HUDEP-2 (cell line): ENCODE measurements around the gene PA2G4.
"Not testable (repeated sequence)": the region's sequence is repeated elsewhere in the genome, so short reads cannot be mapped to it uniquely, and the experiment has no call there.

ENCODE experiments used
- DNase-seq, 76 experiments: peaks; one replicate each; lab custom pipeline; 2025; ENCODE audit not compliant: unreplicated experiment in 76 of 76; lab: John Stamatoyannopoulos, UW

The PA2G4 gene

DNA sequence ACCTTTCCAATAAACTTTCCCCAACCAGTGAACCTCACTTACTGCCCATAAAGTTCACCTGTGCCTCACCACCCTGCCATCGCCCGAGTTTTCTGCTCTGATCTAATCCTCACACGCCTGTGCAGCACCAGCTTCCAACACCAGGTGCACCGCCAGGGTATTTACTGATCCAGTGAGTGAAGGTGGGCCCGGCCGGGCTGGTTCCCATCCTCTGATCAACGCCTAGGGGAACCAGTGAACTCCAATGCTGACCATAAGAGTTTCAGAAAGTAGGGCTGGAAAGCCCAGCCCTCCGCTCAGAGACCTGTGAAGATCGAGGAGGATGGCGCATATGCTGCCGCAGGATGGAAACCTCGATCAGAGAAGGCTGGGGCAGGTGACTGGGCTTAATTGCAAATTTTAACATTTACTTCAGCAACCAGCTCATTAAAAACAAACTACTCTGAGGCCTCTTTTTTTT, 47.3 kb downstream of the PA2G4 start:
- peak in 63 of 76 experiments; percentile 10 to 73 (median 46) for DNase-seq

DNA sequence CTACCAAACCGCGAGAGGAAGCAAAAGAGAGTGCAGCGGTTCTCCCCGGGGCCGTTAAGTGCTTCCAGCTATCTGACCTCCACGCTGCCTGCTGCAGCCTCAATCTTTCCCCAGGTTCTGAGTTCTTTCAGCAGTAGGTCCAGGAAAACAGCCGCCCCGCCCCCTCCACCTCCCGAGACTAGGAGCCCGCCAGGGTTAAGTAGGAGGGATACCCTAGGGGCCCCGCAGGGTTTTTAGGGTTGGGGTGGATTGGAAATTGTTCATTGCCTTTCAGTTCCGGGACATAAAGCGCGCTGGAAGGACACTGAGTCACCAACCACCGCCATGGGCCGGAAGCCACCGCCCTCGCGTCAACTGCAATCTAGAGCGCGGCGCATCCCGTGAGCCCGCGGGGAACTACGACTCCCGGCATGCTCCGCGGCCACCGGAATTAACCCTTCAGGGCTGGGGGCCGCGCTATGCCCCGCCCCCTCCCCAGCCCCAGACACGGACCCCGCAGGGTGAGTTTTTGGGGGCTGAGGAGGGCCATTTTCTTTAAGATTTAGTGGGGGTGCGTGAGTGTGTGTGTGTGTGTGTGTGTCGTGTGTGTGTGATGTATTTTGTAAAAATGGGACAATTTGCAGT, 47.9 kb downstream of the PA2G4 start, which contains the start of gene MYL6B:
Gene MYL6B, plus strand, starts transcription at position 456 of the 624 bp plus-strand sequence. CDS start 1,332 bp downstream, outside the sequence.
- peak in 73 of 76 experiments; percentile 42 to 91 (median 84) for DNase-seq

DNA sequence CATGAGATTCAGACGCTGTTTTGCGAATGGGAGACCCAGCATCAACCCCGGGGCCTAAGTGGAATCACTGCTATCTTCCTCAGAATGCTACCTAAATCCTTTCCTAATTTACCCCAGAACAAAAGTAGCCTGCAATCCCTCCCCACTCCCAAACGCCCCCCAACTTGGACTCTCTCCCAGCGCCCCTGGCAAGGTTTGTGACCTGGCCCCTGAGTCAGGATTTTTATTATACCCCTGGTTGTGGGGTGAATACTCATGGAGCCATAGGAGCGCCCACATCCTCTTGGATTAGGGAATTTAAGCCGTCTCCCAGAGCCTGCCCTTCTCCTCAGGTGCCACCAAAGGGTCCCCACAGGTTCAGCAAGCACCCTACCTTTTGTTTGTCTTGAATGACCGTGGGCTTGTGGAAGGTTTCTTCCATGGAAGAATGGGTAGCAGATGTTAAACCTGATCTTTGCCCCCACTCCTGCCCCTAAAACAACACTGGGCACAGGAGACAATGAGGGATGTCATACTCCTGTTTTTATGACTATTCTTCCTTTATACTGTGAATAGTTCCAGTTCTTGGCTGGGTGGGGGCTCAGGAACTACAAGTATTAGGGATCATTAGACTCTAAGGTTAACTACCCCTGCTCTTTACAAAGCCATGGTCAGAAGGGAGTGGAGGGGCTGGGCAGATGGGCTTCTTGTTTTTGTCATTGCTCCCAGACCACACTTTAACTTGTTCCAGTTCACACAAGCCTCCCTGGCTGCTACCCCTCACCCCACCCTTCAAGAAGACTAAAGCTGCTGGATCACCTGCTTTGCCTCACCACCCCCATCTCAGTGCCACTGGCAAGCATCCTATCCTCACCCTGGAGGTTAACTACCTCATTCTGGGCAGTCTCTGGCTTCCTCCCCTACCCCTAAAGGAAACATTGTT, 48.7 kb downstream of the PA2G4 start:
- DNase-seq = peak in 8 of 76 experiments; percentile 9 to 44 (median 18)

DNA sequence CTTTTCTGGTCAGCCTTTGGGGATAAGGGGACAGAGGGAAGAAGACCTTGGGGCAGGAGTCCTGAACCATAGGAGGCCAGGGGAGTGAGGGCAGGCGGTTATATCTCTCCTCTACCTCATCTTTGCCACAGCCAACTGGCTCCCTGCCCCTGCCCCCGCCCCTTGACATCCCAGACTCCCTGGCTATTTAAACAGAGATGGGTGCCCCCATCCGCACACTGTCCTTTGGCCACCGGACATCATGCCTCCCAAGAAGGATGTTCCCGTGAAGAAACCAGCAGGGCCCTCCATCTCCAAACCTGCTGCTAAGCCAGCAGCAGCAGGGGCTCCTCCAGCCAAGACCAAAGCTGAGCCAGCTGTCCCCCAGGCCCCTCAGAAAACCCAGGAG, 49.3 kb downstream of the PA2G4 start:
- DNase-seq = peak in 4 of 76 experiments; percentile 15 to 29 (median 23)

DNA sequence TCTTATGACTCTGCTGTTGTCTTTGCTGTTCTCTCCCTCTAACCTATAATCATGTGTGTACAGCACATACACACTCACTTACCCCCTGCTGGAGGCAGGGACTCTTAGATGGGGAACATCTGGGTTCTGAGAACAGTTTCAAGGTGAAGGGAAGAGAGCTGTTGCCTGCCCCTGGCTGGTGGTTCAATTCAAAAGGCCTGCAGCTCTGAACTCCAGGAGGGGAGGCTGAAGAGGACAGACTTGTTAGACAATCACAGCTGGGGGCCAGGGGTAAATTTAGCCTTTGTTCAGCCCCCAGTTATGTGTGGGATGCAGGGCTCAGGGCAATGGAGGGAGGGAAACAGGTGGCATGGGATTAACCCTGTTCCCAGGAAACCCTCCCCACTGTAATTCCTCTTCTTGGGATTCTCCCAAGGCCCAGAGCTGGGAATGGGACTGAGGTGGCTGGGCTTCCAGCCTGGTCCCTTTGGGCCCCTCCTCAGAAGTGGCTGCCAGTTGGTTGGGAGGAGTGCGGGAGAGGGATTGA, 50.0 kb downstream of the PA2G4 start:
- peak in 2 of 76 experiments; percentile 4 to 21 for DNase-seq

DNA sequence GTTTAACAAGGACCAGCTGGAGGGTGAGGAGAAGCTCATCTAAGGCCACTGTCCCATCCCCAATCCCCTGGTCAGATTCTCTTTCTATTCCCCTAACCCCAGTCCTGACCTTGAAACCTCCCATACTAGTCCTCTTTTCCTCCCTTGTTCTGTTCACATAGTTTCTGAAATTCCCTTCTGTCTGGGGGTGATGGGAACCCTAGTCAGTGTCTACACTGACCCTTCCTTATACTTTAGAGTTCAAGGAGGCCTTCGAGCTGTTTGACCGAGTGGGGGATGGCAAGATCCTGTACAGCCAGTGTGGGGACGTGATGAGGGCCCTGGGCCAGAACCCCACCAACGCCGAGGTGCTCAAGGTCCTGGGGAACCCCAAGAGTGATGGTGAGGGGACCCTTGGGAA, 50.5 kb downstream of the PA2G4 start:
- no peak for DNase-seq

DNA sequence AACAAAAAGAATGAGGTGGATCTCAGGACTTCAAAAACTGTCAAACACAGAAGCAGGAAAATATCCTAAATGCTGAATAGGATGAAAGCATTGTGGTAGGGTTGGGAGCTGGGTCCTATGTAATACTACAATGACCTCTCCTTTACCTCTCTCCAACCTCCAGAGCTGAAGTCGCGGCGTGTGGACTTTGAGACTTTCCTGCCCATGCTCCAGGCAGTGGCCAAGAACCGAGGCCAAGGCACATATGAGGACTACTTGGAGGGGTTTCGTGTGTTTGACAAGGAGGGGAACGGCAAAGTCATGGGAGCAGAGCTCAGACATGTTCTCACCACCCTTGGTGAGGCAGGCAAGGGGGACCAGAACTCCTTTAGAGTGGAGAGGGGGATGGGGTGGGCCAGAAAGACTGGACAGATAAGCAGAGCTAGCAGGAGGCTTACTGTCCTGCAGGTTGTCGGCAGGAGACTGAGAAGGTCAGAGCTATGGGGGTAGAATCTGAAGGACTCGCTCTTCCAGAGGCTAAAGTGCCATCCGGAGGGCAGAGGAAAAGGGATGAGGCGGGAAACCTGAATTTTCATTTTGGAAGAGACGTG, 51.0 kb downstream of the PA2G4 start:
- DNase-seq = no peak

DNA sequence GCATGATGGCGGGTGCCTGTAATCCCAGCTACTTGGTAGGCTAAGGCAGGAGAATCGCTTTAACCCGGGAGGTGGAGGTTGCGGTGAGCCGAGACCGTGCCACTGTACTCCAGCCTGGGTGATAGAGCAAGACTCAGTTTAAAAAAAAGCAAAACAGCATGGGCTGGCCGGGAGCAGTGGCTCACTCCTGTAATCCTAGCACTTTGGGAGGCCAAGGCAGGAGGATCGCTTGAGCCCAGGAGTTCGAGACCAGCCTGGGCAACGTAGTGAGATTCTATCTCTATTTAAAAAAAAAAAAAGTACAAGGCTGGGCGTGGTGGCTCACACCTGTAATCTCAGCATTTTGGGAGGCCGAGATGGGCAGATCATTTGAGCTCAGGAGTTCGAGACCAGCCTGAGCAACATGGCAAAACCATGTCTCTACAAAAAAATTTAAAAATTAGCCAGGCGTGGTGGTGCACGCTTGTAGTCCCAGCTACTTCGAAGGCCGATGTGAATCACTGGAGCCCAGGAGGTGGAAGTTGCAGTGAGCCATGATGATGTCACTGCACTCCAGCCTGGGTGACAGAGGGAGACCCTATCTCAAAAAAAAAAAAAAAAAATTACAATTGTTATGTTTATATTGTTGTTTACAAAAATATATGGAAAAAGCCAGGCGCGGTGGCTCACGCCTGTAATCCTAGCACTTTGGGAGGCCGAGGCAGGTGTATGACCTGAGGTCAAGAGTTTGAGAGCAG, 52.3 kb downstream of the PA2G4 start:
- DNase-seq = not testable (repeated sequence)

DNA sequence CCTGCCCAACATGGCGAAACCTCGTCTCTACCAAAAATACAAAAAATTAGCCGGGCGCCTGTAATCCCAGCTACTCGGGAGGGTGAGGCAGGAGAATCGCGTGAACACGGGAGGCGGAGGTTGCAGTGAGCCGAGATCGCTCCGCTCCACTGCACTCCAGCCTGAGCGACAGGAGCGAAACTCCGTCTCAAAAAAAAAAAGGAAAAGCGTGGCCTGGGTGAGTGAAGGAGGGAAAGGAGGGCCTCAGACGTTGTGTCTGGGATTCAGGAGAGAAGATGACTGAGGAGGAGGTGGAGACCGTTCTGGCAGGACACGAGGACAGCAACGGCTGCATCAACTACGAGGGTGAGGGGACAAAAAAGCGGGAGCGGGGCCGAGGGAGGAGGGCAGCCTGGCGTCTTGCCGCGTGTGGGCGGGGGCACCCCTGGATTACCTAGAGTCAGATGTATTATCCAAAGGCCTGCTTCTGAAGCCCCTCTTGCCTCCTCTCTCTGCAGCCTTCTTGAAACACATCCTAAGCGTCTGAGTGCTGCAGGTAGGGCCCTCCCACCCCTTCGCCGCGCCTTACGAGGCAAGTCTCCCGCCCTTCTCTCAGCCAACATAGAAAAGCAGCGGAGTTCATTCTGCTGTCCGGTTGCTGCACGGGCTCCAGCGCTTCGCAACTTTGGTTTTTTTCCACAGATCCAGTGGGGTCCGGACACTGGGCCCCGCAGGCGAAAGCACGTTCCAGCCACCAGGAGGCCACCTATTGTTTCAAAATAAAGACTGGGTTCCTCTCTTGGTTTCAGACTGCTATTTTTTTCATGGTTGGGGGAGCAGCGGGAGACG, 53.1 kb downstream of the PA2G4 start:
- peak in 47 of 76 experiments; percentile 4 to 70 (median 45) for DNase-seq

DNA sequence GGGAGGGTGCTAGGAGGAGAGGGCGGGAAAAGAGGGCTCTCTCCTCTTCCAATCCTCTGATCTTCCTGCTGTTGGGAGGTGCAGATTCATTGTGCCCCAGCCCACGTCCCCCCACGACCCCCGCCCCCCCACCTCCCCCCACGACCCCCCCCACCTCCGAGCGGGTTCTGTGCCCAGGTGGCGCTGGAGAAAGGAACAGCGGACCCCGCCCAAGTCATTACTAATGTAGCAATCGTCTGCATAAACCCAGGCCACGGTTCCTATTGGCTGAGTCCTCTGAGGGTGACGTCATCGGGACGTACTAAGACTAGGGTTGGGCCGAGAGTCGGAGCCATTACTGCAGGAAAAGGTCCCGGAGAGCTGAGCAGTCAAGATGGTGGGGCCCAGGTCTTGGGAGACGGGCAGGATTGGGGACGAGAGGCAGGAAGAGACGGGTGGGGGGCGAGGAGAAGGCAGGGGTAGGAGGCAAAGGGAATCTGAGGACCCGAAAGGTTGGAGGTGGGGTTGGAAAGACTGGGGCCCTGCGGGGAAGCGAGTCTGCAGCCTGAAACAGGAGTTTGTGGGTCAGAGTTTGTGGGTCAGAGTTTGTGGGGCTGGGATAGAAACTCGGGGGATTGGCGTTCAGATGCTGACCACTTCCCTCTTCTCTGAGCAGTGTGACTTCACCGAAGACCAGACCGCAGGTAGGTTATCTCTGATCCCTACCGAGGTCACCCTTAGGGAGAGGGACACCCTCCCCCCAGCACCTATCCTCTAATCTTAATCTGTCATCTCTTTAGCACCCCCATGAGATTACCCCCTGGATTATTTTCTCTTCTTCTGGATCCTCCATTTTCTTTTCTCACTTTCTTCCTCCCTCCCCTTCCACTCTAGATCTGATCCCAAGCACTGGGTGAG, 53.9 kb downstream of the PA2G4 start, which contains the start of gene MYL6:
Gene MYL6, plus strand, starts transcription at position 331 of the 897 bp plus-strand sequence. Its CDS starts 43 bp downstream, at position 374.
- DNase-seq = peak in 75 of 76 experiments; percentile 8 to 95 (median 87)

DNA sequence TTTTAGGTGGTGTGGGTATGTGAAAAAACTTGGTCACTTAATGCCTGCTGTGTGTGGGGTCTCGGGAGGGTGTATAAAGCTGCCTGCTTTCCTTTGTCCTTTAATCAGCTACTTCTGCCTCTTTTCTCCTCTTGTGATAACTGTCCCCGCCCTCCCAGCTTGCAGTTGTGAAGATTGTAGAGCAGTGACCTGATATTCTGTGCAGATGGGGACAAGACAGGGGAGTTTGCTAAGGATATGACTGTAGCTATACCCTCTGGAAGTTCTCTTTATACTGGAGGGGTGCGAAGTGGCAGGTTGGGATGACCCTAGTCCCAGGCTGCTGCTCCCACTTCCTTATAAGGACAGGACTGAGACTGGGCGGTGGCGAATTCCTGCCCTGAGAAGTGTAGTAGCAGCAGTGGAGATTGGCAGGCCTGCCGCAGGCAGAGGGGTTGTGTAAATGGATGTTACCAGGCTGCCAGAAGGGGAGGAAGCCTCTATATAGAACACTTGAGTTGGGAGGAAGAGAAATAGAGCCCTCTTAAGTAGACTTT, 54.6 kb downstream of the PA2G4 start:
- peak in 51 of 76 experiments; percentile 7 to 67 (median 41) for DNase-seq

DNA sequence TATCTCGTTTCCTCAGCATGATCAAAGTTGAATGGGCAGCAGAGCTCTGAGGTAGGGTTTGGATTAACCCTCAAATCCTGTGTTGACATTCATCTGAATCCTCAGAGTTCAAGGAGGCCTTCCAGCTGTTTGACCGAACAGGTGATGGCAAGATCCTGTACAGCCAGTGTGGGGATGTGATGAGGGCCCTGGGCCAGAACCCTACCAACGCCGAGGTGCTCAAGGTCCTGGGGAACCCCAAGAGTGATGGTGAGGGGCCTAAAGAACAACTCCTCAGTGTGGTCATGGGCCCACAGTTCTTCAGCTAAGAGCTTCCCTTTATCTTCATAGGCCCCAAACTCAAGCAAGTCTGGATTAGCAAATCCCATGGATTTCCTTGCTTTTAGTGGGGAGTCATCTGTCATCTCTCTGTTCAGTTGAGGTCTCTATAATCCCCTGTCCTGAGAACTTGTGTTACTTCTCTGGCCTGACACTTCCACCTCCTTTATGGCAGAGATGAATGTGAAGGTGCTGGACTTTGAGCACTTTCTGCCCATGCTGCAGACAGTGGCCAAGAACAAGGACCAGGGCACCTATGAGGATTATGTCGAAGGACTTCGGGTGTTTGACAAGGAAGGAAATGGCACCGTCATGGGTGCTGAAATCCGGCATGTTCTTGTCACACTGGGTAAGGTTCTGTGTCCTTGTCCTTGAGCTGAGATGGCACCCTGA, 55.3 kb downstream of the PA2G4 start:
- DNase-seq = no peak

DNA sequence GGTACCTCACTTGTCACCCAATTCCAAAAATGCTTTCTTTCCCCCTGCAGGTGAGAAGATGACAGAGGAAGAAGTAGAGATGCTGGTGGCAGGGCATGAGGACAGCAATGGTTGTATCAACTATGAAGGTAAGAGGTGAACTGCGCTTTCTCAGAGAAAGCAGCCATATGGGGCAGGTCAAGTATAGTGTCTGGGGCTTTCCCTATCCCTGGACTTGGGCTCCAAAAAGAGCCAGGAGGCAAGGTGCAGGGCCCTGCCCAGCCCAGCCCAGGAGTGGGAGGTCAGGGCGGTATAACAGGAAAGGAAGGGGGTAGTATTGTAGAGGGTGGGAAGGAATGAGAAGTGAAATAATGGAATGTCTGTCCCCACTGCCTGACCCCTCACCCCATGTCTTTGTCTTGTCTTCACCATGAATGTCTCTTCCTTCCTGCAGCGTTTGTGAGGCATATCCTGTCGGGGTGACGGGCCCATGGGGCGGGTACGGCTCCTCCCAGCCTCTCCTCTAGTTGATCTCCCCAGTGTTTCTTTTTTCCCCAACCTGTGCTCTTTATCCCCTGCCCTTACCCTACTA, 55.9 kb downstream of the PA2G4 start:
- DNase-seq = no peak

DNA sequence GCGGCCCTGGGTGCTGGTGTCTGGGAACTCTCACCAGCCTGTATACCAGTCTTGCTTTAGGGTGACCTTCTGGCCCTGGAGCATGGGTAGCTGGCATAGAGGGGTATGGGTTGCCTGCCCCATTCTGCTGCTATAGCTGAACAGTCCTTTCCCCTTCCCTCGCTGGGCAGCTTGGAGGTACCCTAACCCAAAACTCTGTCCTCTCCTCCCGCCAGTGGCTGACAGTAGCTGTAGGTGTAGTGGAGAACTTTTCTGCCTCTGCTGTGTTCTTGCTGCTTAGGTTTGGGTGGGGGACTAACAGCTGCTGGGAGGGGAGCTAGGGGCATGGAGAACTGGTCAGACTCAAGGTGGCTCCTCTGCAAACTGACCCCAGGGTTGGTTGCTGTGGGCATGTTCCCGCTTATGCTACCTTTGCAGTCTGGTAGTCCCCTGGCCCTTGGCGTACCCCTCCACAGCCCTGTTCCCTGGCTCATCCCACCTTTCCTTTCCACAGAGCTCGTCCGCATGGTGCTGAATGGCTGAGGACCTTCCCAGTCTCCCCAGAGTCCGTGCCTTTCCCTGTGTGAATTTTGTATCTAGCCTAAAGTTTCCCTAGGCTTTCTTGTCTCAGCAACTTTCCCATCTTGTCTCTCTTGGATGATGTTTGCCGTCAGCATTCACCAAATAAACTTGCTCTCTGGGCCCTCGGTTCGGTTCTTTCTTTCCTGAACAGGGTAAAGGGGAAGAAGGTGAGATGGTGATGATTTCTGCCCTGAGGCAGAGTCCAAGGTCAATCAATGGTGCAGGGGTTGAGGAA, 56.7 kb downstream of the PA2G4 start:
- no peak for DNase-seq

DNA sequence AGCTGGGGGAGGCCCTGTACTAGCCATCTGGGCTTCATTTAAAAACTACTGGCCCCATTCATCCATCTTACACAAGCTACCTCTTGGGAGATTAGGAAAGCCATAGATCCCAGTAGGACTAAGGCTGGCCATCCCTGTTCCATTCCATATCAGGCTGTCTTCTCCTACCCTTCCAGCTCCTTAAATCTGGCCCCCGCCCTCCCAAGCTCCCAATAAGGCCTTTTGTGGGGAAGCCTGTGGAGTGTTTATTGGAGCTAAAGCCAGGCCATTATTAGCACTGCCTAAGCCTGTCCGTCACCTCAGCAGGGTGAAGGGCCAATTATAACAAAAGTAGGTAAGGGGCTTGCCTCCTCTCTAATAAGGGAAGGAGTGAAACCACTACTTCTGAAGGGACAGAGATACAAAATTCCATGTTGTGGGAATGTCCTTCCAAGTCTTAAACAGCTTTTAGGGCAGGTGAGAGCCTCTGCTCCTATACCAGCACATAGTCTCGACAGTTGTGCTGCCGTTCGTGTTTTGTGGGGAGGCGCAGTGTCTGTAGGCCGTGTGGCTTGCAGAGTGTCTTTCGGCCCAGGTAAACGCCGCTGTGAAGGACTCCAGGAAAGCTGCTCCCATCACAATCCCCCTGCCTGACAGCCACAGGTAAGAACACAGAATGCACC, 57.5 kb downstream of the PA2G4 start:
- DNase-seq = no peak
